ENCODE results near the gene SCUBE1. TPM values are rescaled to one million over a fixed set of nuclear protein-coding genes. Genes with fewer than 3 reads are reported as not detected.

The SCUBE1 gene
- total RNA-seq, 1 donor from 2014 or later = not detected

- intact Hi-C loops (cut with micrococcal nuclease) = no loop called here
- Mint-ChIP-seq H3K4me3 (no peak overlapping the region), H3K9me3 (no peaks in the 10 kb centered on the region), H3K27ac (no peak overlapping the region), H3K27me3 (no peaks in the 10 kb centered on the region), H3K36me3 (ENCODE audit: low read depth) (no peaks in the 10 kb centered on the region), H3K4me1 (peaks cover 3% of the 10 kb centered on the region)
- no peak for DNase-seq
Observed at GRCh38 chr22:43210631-43211515, 132.3 kb downstream of the SCUBE1 start.

- no peak for DNase-seq
- no peaks in the 10 kb centered on the region for H3K27me3 Mint-ChIP-seq
- no peaks in the 10 kb centered on the region for H3K36me3 Mint-ChIP-seq (ENCODE audit: low read depth)
- no peaks in the 10 kb centered on the region for H3K9me3 Mint-ChIP-seq
- intact Hi-C loops (cut with micrococcal nuclease) = no loop called here
- no peak overlapping the region for H3K4me3 Mint-ChIP-seq
- H3K27ac Mint-ChIP-seq = no peak overlapping the region
- peaks cover 3% of the 10 kb centered on the region for H3K4me1 Mint-ChIP-seq
Observed at GRCh38 chr22:43209971-43210370, 133.2 kb downstream of the SCUBE1 start.

- Mint-ChIP-seq H3K4me1 (peaks cover 3% of the 10 kb centered on the region), H3K9me3 (no peaks in the 10 kb centered on the region), H3K36me3 (ENCODE audit: low read depth) (no peaks in the 10 kb centered on the region), H3K27ac (no peak overlapping the region), H3K4me3 (no peak overlapping the region), H3K27me3 (no peaks in the 10 kb centered on the region)
- DNase-seq = no peak
- intact Hi-C loops (cut with micrococcal nuclease) = no loop called here
Observed at GRCh38 chr22:43209523-43209890, 133.7 kb downstream of the SCUBE1 start.

DNA sequence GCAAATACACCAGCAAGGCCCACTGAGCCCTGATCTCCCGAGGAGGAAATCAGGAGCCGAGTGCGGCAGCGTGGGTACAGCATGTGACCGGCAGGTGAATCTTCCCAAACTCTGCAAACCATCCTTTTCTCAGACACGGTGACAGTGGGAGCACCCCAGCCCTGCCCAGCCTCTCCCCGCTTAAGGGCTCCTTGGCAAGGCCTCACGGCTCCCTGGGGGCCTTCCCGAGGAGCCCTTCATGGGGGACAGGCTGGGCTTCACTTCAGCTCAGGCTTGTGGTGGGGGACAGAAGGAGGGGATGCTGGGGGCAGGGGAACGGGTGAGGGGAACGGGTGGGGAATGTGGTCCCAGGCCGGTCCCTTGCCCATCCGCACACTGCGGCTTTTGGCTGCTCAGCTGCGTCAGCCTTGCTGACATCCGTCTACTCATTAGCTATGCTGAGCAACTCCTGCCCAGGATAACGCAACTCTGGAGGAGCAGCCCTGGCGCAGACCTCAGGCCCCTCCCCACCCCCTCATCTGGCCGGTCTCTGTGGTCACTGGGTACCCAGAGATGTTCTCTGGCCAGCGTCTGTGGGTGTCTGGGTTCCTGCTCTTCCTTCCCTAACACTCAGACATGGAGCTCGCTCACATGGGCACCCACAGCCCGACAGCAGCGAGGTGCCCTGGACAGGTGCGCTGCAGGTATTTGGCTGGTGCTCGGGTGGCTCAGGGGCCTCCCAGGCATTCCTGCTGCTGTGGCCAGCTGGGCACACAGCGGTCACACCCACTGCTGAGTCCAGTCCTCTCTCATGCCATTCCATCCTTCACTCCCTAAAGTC is 134.3 kb downstream of the SCUBE1 start:
- Mint-ChIP-seq H3K27me3 (no peaks in the 10 kb centered on the region), H3K36me3 (ENCODE audit: low read depth) (no peaks in the 10 kb centered on the region), H3K4me1 (peaks cover 3% of the 10 kb centered on the region), H3K4me3 (no peak overlapping the region), H3K27ac (no peak overlapping the region), H3K9me3 (no peaks in the 10 kb centered on the region)
- intact Hi-C loops (cut with micrococcal nuclease) = no loop called here
- DNase-seq = no peak

- Mint-ChIP-seq H3K4me3 (no peak overlapping the region), H3K36me3 (ENCODE audit: low read depth) (no peaks in the 10 kb centered on the region), H3K4me1 (peaks cover 3% of the 10 kb centered on the region), H3K9me3 (no peaks in the 10 kb centered on the region), H3K27me3 (no peaks in the 10 kb centered on the region), H3K27ac (no peak overlapping the region)
- no peak for DNase-seq
- intact Hi-C loops (cut with micrococcal nuclease) = no loop called here
Observed at GRCh38 chr22:43207849-43208702, 135.1 kb downstream of the SCUBE1 start.

- Mint-ChIP-seq H3K4me1 (peaks cover 3% of the 10 kb centered on the region), H3K4me3 (no peak overlapping the region), H3K36me3 (ENCODE audit: low read depth) (no peaks in the 10 kb centered on the region), H3K9me3 (no peaks in the 10 kb centered on the region), H3K27ac (no peak overlapping the region), H3K27me3 (no peaks in the 10 kb centered on the region)
- no peak for DNase-seq
- intact Hi-C loops (cut with micrococcal nuclease) = no loop called here
Observed at GRCh38 chr22:43207386-43207785, 135.8 kb downstream of the SCUBE1 start.

DNA sequence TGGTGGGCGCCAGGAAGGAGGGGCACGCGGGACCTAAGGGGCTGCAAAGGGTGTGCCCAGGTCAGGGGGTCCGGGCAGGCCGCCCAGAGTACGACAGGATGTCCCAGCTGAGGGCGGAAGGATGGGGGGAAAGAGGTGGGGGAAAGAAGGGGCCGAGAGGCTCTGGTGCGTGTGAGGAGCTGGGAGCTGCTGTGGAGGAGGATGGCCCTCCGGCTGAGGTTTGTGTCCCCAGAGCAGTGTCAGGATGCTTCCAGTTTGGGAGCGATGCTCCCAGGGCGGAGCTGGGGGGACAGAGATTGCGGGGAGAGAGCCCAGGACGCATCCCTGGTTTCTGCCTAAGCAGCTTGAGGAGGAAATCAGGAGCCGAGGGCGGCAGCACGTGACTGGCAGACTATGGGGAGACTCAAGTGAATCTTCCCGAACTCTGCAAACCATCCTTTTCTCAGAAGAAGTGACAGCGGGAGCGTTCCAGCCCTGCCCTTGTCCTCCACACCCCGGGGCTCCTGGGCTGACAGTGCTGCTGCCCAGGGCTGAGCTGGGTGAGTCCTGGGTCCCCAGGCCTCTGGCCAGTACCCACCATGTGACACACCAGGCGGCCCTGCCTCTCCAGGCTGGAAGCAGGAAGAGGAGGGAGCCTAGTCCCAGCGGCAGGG is 136.5 kb downstream of the SCUBE1 start:
- Mint-ChIP-seq H3K9me3 (no peaks in the 10 kb centered on the region), H3K36me3 (ENCODE audit: low read depth) (no peaks in the 10 kb centered on the region), H3K27me3 (no peaks in the 10 kb centered on the region), H3K27ac (no peak overlapping the region), H3K4me1 (peaks cover 3% of the 10 kb centered on the region), H3K4me3 (no peak overlapping the region)
- intact Hi-C loops (cut with micrococcal nuclease) = no loop called here
- DNase-seq = no peak

DNA sequence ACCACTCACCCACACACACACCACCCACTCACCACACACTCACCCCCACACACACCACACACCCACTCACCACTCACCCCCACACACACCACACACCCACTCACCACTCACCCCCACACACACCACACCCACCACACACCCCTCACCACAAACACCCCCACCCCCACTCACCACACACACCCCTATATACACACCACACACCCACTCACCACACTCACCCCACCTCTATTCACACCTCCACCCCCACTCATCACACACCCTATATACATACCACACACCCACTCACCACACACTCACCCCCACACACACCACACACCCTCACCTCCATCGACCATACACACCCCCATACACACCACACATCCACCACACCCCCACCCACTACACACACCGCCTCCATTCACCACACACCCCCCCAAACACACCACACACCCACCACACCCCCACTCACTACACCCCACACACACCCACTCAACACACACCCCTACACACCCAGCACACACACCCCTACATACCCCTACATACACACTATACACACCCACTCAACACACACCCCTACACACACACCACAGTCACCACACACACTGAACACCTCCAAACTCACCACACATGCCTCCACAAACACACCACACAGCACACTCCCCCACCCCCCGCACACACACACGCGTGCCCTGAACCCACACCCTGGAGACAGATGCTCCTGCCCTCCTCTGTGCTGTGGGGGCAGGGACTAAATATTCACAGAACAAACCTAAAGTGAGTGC is 137.2 kb downstream of the SCUBE1 start:
- no peak overlapping the region for H3K4me3 Mint-ChIP-seq
- no peak for DNase-seq
- H3K36me3 Mint-ChIP-seq (ENCODE audit: low read depth) = no peaks in the 10 kb centered on the region
- H3K9me3 Mint-ChIP-seq = no peaks in the 10 kb centered on the region
- H3K27me3 Mint-ChIP-seq = no peaks in the 10 kb centered on the region
- peaks cover 3% of the 10 kb centered on the region for H3K4me1 Mint-ChIP-seq
- intact Hi-C loops (cut with micrococcal nuclease) = no loop called here
- H3K27ac Mint-ChIP-seq = peak overlapping the region; percentile 62

GRCh38 chr22:43205261-43205691 is 137.9 kb downstream of the SCUBE1 start:
- peak overlapping the region; percentile 62 for H3K27ac Mint-ChIP-seq
- H3K9me3 Mint-ChIP-seq = no peaks in the 10 kb centered on the region
- H3K4me3 Mint-ChIP-seq = no peak overlapping the region
- no peaks in the 10 kb centered on the region for H3K36me3 Mint-ChIP-seq (ENCODE audit: low read depth)
- no peak for DNase-seq
- intact Hi-C loops (cut with micrococcal nuclease) = no loop called here
- no peaks in the 10 kb centered on the region for H3K27me3 Mint-ChIP-seq
- peaks cover 3% of the 10 kb centered on the region for H3K4me1 Mint-ChIP-seq

DNA sequence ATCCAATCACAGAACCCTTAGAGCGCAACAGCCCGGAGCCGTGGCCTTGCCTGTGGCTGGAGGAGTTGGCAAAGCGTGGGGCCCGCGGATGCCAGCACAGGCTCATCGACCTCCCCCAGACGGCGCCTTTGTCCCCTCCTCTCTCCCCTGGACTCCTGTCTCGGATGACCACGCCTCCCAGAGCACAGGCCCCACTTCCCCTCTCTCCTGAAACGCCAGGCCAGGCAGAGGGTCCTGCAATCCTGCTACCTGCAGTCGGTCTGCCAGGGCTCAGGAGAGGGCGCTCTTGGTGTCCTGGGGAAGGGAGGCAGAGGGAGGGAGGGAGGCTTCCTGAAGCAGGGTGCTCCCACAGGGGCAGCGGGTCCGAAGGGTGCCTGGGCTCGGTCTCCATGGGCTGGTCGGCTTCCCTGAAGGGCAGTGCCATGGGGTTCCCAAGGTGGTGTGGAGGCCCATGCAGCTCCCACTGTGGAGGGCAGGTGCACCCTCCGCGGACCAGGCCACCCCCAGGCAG is 139.6 kb downstream of the SCUBE1 start:
- no peak overlapping the region for H3K27ac Mint-ChIP-seq
- peaks cover 3% of the 10 kb centered on the region for H3K4me1 Mint-ChIP-seq
- peaks cover 2% of the 10 kb centered on the region for H3K27me3 Mint-ChIP-seq
- no peak for DNase-seq
- no peaks in the 10 kb centered on the region for H3K9me3 Mint-ChIP-seq
- H3K36me3 Mint-ChIP-seq (ENCODE audit: low read depth) = no peaks in the 10 kb centered on the region
- intact Hi-C loops (cut with micrococcal nuclease) = no loop called here
- H3K4me3 Mint-ChIP-seq = no peak overlapping the region

DNA sequence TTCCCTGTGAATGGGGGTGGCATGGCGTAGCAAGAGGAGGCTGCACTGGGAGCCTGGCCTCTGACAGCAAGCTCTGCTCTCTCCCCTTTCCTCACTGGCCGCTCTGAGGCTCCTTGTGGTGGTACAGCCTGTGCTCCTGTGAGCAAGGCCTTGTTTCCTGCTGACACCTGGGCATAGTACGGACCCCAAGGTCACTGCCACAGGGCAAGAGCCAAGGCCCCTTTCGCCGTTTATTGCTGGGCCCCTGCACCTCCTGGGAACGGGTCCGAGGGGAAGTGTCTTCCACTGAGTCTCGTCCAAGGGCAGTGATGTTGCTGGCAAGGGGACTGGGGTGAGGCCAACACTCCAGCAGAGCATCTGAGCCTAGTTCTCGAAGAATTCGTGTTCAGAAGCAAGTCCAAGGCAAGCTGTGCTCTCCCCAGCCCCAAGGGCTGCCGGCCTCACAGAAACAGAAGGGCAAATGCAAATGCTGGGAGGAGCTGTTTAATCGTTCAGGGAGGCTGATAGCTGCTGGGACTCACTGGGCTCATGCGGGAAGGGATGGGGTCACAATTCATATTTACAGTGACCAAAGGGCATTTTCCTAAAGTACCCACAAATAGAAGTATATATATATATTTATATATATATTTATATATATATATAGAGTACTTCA is 140.3 kb downstream of the SCUBE1 start:
- intact Hi-C loops (cut with micrococcal nuclease) = no loop called here
- Mint-ChIP-seq H3K4me1 (peaks cover 3% of the 10 kb centered on the region), H3K27me3 (peaks cover 2% of the 10 kb centered on the region), H3K27ac (no peak overlapping the region), H3K36me3 (ENCODE audit: low read depth) (no peaks in the 10 kb centered on the region), H3K9me3 (no peaks in the 10 kb centered on the region), H3K4me3 (no peak overlapping the region)
- no peak for DNase-seq

DNA sequence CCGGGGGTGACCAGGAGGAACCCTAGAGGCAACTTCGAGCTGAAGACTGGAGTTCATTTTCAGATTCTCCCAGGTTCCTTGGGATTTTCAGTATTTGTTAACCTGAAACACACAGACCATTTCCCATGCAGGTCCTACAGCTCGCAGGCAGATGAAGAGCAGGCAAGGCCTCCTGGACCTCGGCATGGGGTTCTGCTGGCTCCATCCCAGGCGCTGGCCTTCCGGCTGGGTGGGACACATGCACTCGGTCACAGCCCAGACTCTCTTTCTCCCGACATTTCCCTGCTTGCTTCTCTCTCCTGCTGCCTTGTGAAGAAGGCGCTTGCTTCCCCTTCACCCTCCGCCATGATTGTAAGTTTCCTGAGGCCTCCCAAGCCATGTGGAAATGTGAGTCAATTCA is 140.8 kb downstream of the SCUBE1 start:
- intact Hi-C loops (cut with micrococcal nuclease) = no loop called here
- H3K4me1 Mint-ChIP-seq = peaks cover 3% of the 10 kb centered on the region
- H3K27me3 Mint-ChIP-seq = peaks cover 2% of the 10 kb centered on the region
- DNase-seq = no peak
- no peaks in the 10 kb centered on the region for H3K36me3 Mint-ChIP-seq (ENCODE audit: low read depth)
- no peaks in the 10 kb centered on the region for H3K9me3 Mint-ChIP-seq
- H3K27ac Mint-ChIP-seq = no peak overlapping the region
- no peak overlapping the region for H3K4me3 Mint-ChIP-seq

Measured in activated CD4-positive, alpha-beta T cell treated with anti-CD3 and anti-CD28 coated beads, Interleukin-2, amount 10 ng/mL, durations not matched to agents 24 days and 14 days (primary cell).